HuH-7 (cell line): ENCODE results near the gene IP6K1.
"Not testable (repeated sequence)": the region's sequence is repeated elsewhere in the genome, so short reads cannot be mapped to it uniquely, and the experiment has no call there.

Experiments
- DNase-seq: peaks from one replicate; pipeline ENCODE4 v3.0.0; 2011; ENCODE audit warnings: low spot score

IP6K1 gene

GRCh38 chr3:49763981-49764380, 22.4 kb downstream of the IP6K1 start:
- no peak for DNase-seq

GRCh38 chr3:49761661-49762060, 24.7 kb downstream of the IP6K1 start:
- DNase-seq = no peak

- DNase-seq = no peak
Observed at GRCh38 chr3:49759226-49759625, 27.1 kb downstream of the IP6K1 start.

- DNase-seq = no peak
Observed at GRCh38 chr3:49757197-49757596, 29.1 kb downstream of the IP6K1 start.

- DNase-seq = no peak
Observed at GRCh38 chr3:49756036-49756435, 30.3 kb downstream of the IP6K1 start.

GRCh38 chr3:49754536-49754935, 31.8 kb downstream of the IP6K1 start:
- DNase-seq = no peak

GRCh38 chr3:49751501-49751900, 34.8 kb downstream of the IP6K1 start:
- DNase-seq = no peak

GRCh38 chr3:49750056-49750455, 36.3 kb downstream of the IP6K1 start:
- no peak for DNase-seq

- not testable (repeated sequence) for DNase-seq
Observed at GRCh38 chr3:49748874-49749273, 37.5 kb downstream of the IP6K1 start.

- no peak for DNase-seq
Observed at GRCh38 chr3:49747792-49748480, 38.4 kb downstream of the IP6K1 start.

- no peak for DNase-seq
Observed at GRCh38 chr3:49745986-49746385, 40.4 kb downstream of the IP6K1 start.

- no peak for DNase-seq
Observed at GRCh38 chr3:49740427-49740826, 45.9 kb downstream of the IP6K1 start.

- no peak for DNase-seq
Observed at GRCh38 chr3:49738067-49738713, 48.2 kb downstream of the IP6K1 start.

GRCh38 chr3:49734752-49735151, 51.6 kb downstream of the IP6K1 start:
- DNase-seq = no peak

GRCh38 chr3:49733551-49733950, 52.8 kb downstream of the IP6K1 start:
- DNase-seq = no peak

- no peak for DNase-seq
Observed at GRCh38 chr3:49732597-49732996, 53.7 kb downstream of the IP6K1 start.

- no peak for DNase-seq
Observed at GRCh38 chr3:49729966-49730609, 56.3 kb downstream of the IP6K1 start.

GRCh38 chr3:49727924-49728361, 58.4 kb downstream of the IP6K1 start:
- DNase-seq = no peak

GRCh38 chr3:49727154-49727923, 59.0 kb downstream of the IP6K1 start:
- DNase-seq = no peak

- DNase-seq = no peak
Observed at GRCh38 chr3:49725906-49726681, 60.2 kb downstream of the IP6K1 start.

GRCh38 chr3:49724586-49724985, 61.8 kb downstream of the IP6K1 start:
- no peak for DNase-seq
